NT2/D1 (cell line): ENCODE results near the gene CST11.

ENCODE experiments used
- DNase-seq: peaks from one replicate; pipeline ENCODE4 v3.0.0-alpha.2; 2011; ENCODE audit warnings: low read depth, low spot score
- H3K27me3 ChIP-seq: 2 replicates; pipeline ENCODE4 v1.6.0; 2011; ENCODE audit warnings: mild to moderate bottlenecking; ENCODE audit not compliant: insufficient read length, insufficient read depth
- H3K36me3 ChIP-seq: 2 replicates; pipeline ENCODE4 v1.6.1; 2011; ENCODE audit warnings: mild to moderate bottlenecking, low read length, mixed read lengths; ENCODE audit not compliant: insufficient read depth, insufficient read length
- H3K4me1 ChIP-seq: 2 replicates; pipeline ENCODE4 v1.5.1; 2011; ENCODE audit not compliant: insufficient read depth, insufficient read length
- H3K4me3 ChIP-seq: 2 replicates; pipeline ENCODE4 v1.5.1; 2011; ENCODE audit warnings: low read depth; ENCODE audit not compliant: insufficient read length
- H3K9ac ChIP-seq: 2 replicates; pipeline ENCODE4 v1.6.0; 2011; ENCODE audit warnings: low read depth; ENCODE audit not compliant: insufficient read length
- H3K9me3 ChIP-seq: 2 replicates; pipeline ENCODE4 v1.5.1; 2011; ENCODE audit warnings: mild to moderate bottlenecking, low read length; ENCODE audit not compliant: insufficient read depth
- SUZ12 ChIP-seq: IDR thresholded peaks from 2 replicates; pipeline ENCODE4 v1.6.1; 2011; ENCODE audit not compliant: insufficient read length, insufficient read depth; ENCODE audit errors: extremely low read depth
- YY1 ChIP-seq: IDR thresholded peaks from 2 replicates; pipeline ENCODE4 v1.6.1; 2011; ENCODE audit not compliant: insufficient read length, insufficient read depth
- ZNF274 ChIP-seq: IDR thresholded peaks from 2 replicates; pipeline ENCODE4 v1.6.1; 2011; ENCODE audit warnings: mild to moderate bottlenecking, low read depth, low read length

CST11 gene

GRCh38 chr20:23452776-23453175 is at the start of gene CST11:
CST11 (minus strand) TSS chr20:23452876; CDS start chr20:23452811, 65 bp downstream.
- H3K36me3 ChIP-seq: no peaks in the 10 kb centered on the region
- DNase-seq: no peak
- H3K27me3 ChIP-seq: no peaks in the 10 kb centered on the region
- H3K9me3 ChIP-seq: peaks cover 4% of the 10 kb centered on the region; the same call in 1 of the 2 replicates
- H3K4me1 ChIP-seq: no peaks in the 10 kb centered on the region
- no peak within 1 kb of the TSS for H3K4me3 ChIP-seq
- no peak within 1 kb of the TSS for H3K9ac ChIP-seq
- TF ChIP-seq SUZ12: no peak
- no peak for TF ChIP-seq ZNF274
- TF ChIP-seq YY1: no peak

GRCh38 chr20:23501926-23502325 is 49.2 kb upstream of the CST11 start:
- DNase-seq: no peak
- TF ChIP-seq ZNF274 (no peak), YY1 (no peak)
- Histone ChIP-seq H3K9ac (no peak overlapping the region), H3K4me1 (no peaks in the 10 kb centered on the region), H3K4me3 (no peak overlapping the region), H3K27me3 (no peaks in the 10 kb centered on the region), H3K9me3 (no peaks in the 10 kb centered on the region; the same call in 1 of the 2 replicates), H3K36me3 (no peaks in the 10 kb centered on the region)

GRCh38 chr20:23497536-23497935 is 44.9 kb upstream of the CST11 start:
- no peak for DNase-seq
- Histone ChIP-seq H3K4me3 (no peak overlapping the region), H3K9me3 (peaks cover 4% of the 10 kb centered on the region; the same call in 1 of the 2 replicates), H3K36me3 (no peaks in the 10 kb centered on the region), H3K4me1 (no peaks in the 10 kb centered on the region), H3K27me3 (no peaks in the 10 kb centered on the region), H3K9ac (no peak overlapping the region)
- TF ChIP-seq ZNF274: no peak
- TF ChIP-seq YY1: no peak
- TF ChIP-seq SUZ12: no peak

- Histone ChIP-seq H3K9ac (no peak overlapping the region), H3K9me3 (peaks cover 4% of the 10 kb centered on the region; the same call in 1 of the 2 replicates), H3K4me1 (no peaks in the 10 kb centered on the region), H3K27me3 (no peaks in the 10 kb centered on the region), H3K36me3 (no peaks in the 10 kb centered on the region), H3K4me3 (no peak overlapping the region)
- DNase-seq: no peak
- TF ChIP-seq SUZ12 (no peak), YY1 (no peak), ZNF274 (no peak)
Observed at GRCh38 chr20:23493172-23493772, 40.6 kb upstream of the CST11 start.

GRCh38 chr20:23492292-23492691 is 39.6 kb upstream of the CST11 start:
- Histone ChIP-seq H3K4me3 (no peak overlapping the region), H3K27me3 (no peaks in the 10 kb centered on the region), H3K4me1 (no peaks in the 10 kb centered on the region), H3K9me3 (peaks cover 4% of the 10 kb centered on the region; the same call in 1 of the 2 replicates), H3K36me3 (no peaks in the 10 kb centered on the region), H3K9ac (no peak overlapping the region)
- TF ChIP-seq SUZ12 (no peak), ZNF274 (no peak)
- no peak for DNase-seq

- Histone ChIP-seq H3K4me3 (no peak within 1 kb of the TSS), H3K9me3 (peaks cover 1% of the 10 kb centered on the region; the same call in 1 of the 2 replicates), H3K36me3 (no peaks in the 10 kb centered on the region), H3K9ac (no peak within 1 kb of the TSS), H3K27me3 (no peaks in the 10 kb centered on the region), H3K4me1 (no peaks in the 10 kb centered on the region)
- no peak for TF ChIP-seq YY1
- no peak for TF ChIP-seq SUZ12
- no peak for TF ChIP-seq ZNF274
- DNase-seq: no peak
Observed at GRCh38 chr20:23490817-23491216, 38.1 kb upstream of the CST11 start, which contains the start of gene CST8. CST8 (plus strand) TSS chr20:23491117; CDS start chr20:23491668, 551 bp downstream.

GRCh38 chr20:23488996-23489395 is 36.3 kb upstream of the CST11 start:
- Histone ChIP-seq H3K9ac (no peak overlapping the region), H3K4me3 (no peak overlapping the region), H3K36me3 (no peaks in the 10 kb centered on the region), H3K4me1 (no peaks in the 10 kb centered on the region), H3K27me3 (no peaks in the 10 kb centered on the region), H3K9me3 (no peaks in the 10 kb centered on the region)
- DNase-seq: no peak
- TF ChIP-seq ZNF274 (no peak), SUZ12 (no peak), YY1 (no peak)
